HG02759 (cell line): ENCODE measurements around the gene JDP2.

ENCODE experiments used
- ATAC-seq: cut with Tn5 transposase; IDR thresholded peaks from one replicate; pipeline ENCODE4 v1.9.1; 2021; ENCODE audit warnings: mild to moderate bottlenecking, moderate library complexity; ENCODE audit not compliant: unreplicated experiment

The JDP2 gene

DNA sequence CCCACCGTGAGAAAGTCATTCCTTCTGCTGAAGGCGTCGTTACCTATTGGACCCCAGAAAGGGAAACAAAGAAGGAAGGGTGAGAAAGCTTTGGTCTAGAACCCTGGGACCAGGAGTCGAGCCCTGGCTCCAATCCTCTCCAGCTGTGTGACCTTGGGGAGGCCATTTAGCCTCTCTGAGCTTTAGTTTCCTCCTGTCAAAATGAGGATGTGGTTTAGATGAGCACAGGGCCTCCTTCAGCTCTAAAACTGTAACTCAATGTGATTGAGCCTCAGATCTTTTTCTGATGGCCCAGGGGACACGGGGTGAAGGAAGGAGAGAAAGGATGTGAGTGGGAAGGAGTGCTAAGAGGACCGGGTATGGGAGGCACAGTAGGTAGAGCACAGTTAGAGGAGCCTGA, 7.7 kb downstream of the JDP2 start:
- ATAC-seq, result no peak

GRCh38 chr14:75437201-75438143, 9.7 kb downstream of the JDP2 start:
- ATAC-seq, result no peak

DNA sequence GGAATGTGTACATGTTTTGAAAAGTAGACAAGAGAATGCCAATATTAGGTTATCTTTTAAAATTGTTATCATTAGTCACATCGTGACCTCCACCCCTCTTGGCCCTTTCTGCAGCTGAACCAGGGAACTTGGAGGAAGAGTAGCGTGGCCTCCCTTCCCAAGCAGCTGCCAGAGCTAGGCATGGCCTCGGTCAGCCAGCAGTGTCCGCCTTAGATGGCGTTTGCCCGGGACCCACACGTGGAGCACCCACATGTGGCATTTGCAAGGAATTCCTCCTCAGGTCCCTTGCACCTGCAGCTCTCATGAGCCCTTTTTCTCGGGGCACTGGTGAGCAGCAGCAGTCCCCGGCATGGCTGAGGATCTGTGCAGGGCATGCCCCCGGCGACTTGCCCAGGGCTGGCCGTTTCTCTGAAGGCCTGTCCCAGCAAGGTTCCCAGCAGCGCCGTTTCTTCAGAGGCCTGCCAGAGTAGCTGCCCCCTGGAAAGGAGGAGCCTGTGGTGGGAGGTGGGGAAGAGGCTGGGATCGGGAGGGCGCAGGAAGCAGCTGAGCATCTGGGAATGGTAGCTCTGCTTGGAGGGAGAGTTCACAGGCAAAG, 10.8 kb downstream of the JDP2 start:
- ATAC-seq, result no peak

GRCh38 chr14:75439989-75440388, 12.2 kb downstream of the JDP2 start:
- ATAC-seq, result peak; percentile 73

DNA sequence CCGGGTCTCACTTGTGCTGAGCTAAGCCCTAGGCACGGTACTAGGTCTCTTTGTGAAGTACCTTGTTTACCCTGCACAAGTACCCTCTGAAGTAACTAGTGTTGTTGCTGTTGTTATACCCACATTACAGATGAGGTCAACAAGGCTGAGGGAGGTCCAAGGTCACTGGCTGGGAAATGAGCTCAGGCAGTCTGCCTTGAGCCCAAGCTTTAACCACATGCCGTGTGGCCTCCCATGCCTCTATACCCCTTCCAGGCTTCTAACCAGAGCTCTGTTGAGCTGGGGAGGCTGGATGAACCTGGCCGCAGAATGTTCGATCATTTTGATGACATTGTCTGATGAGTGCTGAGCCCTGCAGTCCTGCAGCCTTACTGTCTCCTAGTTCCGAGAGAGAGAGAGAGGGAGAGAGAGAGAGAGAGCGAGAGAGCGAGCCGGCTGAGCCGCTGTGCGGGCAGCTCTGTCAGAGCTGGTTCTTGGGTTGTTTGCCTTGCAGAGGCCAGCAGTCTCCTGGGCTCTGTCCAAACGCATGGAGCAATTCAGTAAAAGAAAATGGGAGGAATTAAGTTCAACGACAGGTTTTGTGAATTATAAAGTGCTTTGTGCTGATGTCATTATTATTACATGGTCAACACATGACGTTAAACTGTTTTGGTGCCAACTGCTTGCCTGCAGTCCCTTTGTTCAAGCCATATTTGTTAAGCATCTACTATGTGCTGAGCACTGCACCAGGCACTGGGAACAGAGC, 13.1 kb downstream of the JDP2 start:
- no peak for ATAC-seq

- ATAC-seq, result no peak
Observed at GRCh38 chr14:75441728-75442127, 13.9 kb downstream of the JDP2 start.

GRCh38 chr14:75442166-75442565, 14.3 kb downstream of the JDP2 start:
- ATAC-seq, result no peak

- no peak for ATAC-seq
Observed at GRCh38 chr14:75442642-75443041, 14.8 kb downstream of the JDP2 start.

GRCh38 chr14:75443203-75443969, 15.6 kb downstream of the JDP2 start:
- no peak for ATAC-seq

DNA sequence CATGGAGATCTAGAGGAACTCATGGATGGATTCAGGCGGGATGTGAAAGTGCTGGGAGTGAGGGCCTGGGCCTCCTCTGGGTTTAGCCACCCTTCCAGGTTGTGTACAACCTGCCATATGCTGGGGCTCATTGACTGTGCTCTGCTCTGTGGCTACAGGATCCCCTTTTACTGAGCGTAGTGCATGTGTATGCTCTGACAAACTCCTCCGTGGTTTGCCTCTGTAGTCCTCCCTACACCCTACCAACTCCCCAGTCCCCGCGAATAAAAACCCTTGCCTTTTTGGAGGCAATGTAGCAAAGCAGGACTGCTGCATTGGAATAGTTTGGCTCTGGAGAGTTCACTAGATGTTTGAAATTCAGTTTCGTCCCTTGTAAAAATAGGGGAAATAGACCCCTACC, 17.4 kb downstream of the JDP2 start:
- no peak for ATAC-seq

DNA sequence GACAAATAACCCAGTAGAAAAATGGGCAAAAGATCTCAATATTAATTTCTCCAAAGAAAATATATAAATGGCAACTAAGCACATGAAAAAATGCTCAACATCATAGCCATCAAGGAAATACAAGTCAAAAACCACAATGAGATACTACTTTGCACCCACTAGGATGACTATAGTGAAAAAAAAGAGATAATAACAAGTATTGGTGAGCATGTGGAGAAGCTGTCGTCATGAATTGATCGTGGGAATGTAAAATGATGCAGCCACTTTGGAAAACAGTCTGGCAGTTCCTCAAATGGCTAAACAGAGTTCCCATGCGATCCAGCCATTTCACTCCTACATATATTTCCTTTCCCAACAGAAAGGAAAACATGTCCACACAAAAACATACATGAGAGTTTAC, 18.1 kb downstream of the JDP2 start:
- no peak for ATAC-seq

GRCh38 chr14:75446447-75446846, 18.6 kb downstream of the JDP2 start:
- ATAC-seq, result no peak

GRCh38 chr14:75448209-75448608, 20.4 kb downstream of the JDP2 start:
- no peak for ATAC-seq

DNA sequence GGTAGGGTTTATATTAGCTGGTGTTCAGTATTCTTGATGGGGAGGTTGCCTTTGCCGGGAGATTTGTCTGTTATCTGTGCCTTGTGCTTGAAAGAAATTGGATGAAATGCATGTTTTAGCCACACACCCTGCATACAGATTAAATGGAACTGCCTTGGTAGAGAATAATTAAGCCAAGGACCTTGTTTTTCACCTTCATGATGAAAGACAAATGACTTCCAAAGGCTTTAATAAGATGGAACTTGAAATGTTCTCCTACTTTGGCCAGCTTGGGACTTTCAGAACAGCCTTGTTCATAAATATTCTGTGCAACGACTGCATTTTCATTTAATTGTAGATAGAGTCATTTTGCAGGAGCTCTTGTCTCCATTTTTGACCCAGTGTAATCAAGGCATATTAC, 21.2 kb downstream of the JDP2 start:
- no peak for ATAC-seq

DNA sequence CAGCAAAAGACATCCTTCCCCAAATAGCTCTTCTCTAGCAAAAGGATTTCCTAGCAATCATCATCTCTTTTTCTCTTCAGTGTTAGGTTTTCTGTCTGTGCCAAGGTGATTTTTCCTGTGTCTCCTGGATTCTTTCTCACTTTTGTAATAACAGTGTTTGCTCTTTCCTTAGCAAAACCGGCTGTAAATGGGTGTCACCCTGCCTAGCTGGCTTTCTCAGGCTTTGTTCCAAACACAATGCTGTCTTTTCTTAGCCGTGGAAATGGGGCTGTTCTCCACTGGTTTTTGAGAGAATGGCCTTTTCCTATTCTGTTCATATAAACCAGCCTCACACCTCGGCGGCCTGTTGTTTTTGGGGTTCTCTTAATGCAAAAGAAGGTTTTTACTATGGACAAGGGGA, 21.9 kb downstream of the JDP2 start:
- ATAC-seq, result no peak

- no peak for ATAC-seq
Observed at GRCh38 chr14:75450381-75451276, 22.8 kb downstream of the JDP2 start.

GRCh38 chr14:75452324-75452723, 24.5 kb downstream of the JDP2 start:
- ATAC-seq, result no peak

- no peak for ATAC-seq
Observed at GRCh38 chr14:75452900-75453816, 25.3 kb downstream of the JDP2 start.
